Astrocyte (in vitro differentiated cells and primary cell): Measurements from ENCODE around the gene CWC22. TPM values are rescaled to one million over a fixed set of nuclear protein-coding genes. Genes with fewer than 3 reads are reported as not detected.

Experiments
- DNase-seq: peaks from one replicate; pipeline ENCODE4 v3.0.0-alpha.2; 2010; ENCODE audit warnings: low read depth
- FAIRE-seq: peaks from 2 replicates; lab custom pipeline; 2011; peaks lifted over from hg19 to GRCh38; lab: Jason Lieb, UNC
- H2AFZ ChIP-seq: 2 replicates; pipeline ENCODE4 v1.6.0; 2012; ENCODE audit warnings: low read depth, low read length, inconsistent platforms
- H3K27ac ChIP-seq: 2 replicates; pipeline ENCODE4 v1.5.1; 2011; ENCODE audit warnings: low read depth, low read length, inconsistent platforms
- H3K27me3 ChIP-seq: 2 replicates; pipeline ENCODE4 v1.6.0; 2011; ENCODE audit warnings: low read length, inconsistent platforms; ENCODE audit not compliant: insufficient read depth
- H3K36me3 ChIP-seq: 2 replicates; pipeline ENCODE4 v1.5.1; 2011; ENCODE audit warnings: low read length, inconsistent platforms; ENCODE audit not compliant: insufficient read depth
- H3K4me1 ChIP-seq: 2 replicates; pipeline ENCODE4 v1.5.1; 2011; ENCODE audit warnings: low read length, inconsistent platforms; ENCODE audit not compliant: insufficient read depth
- H3K4me2 ChIP-seq: 2 replicates; pipeline ENCODE4 v1.6.0; 2012; ENCODE audit warnings: low read length, inconsistent platforms
- H3K4me3 ChIP-seq: 2 replicates; pipeline ENCODE4 v1.5.1; 2011; ENCODE audit warnings: low read depth, mild to moderate bottlenecking, low read length, inconsistent platforms; ENCODE audit not compliant: insufficient read depth
- H3K79me2 ChIP-seq: 2 replicates; pipeline ENCODE4 v1.6.0; 2012; ENCODE audit warnings: mild to moderate bottlenecking, low read length, inconsistent platforms; ENCODE audit not compliant: insufficient read depth
- H3K9ac ChIP-seq: 2 replicates; pipeline ENCODE4 v1.6.0; 2012; ENCODE audit warnings: mild to moderate bottlenecking, low read length, inconsistent platforms
- H3K9me3 ChIP-seq: 2 replicates; pipeline ENCODE4 v1.5.1; 2012; ENCODE audit warnings: low read depth, mild to moderate bottlenecking, low read length, inconsistent platforms; ENCODE audit not compliant: insufficient read depth
- H4K20me1 ChIP-seq: 2 replicates; pipeline ENCODE4 v1.6.0; 2012; ENCODE audit warnings: low read length, inconsistent platforms; ENCODE audit not compliant: insufficient read depth
- H3K27ac Mint-ChIP-seq: one replicate; pipeline ENCODE4 v1.8.0; 2021; ENCODE audit warnings: mild to moderate bottlenecking, mixed read lengths; ENCODE audit not compliant: unreplicated experiment
- H3K27me3 Mint-ChIP-seq: one replicate; pipeline ENCODE4 v1.8.0; 2021; ENCODE audit warnings: low read depth, mixed read lengths; ENCODE audit not compliant: unreplicated experiment
- H3K36me3 Mint-ChIP-seq: one replicate; pipeline ENCODE4 v1.8.0; 2021; ENCODE audit warnings: low read depth, mixed read lengths; ENCODE audit not compliant: unreplicated experiment
- H3K4me1 Mint-ChIP-seq: one replicate; pipeline ENCODE4 v1.8.0; 2021; ENCODE audit warnings: low read depth, mixed read lengths; ENCODE audit not compliant: unreplicated experiment
- H3K4me3 Mint-ChIP-seq: one replicate; pipeline ENCODE4 v1.8.0; 2021; ENCODE audit warnings: mild to moderate bottlenecking, moderate library complexity, mixed read lengths; ENCODE audit not compliant: unreplicated experiment
- H3K9me3 Mint-ChIP-seq: one replicate; pipeline ENCODE4 v1.8.0; 2021; ENCODE audit warnings: mild to moderate bottlenecking, mixed read lengths; ENCODE audit not compliant: unreplicated experiment
- EZH2 ChIP-seq: IDR thresholded peaks from 2 replicates; pipeline ENCODE4 v1.6.1; 2012; ENCODE audit warnings: mild to moderate bottlenecking, low read length, inconsistent platforms; ENCODE audit not compliant: insufficient read depth
- total RNA-seq: library from RNA; stranded (reverse); gene quantifications from 2 replicates; pipeline ENCODE4 v1.2.1, GENCODE V29; 2021
- TF ChIP-seq, protein P1 (sequence below): IDR thresholded peaks from 2 replicates; pipeline ENCODE4 v1.5.1; 2011; ENCODE audit warnings: low read depth, mild to moderate bottlenecking, inconsistent platforms, low read length, moderate library complexity; ENCODE audit not compliant: insufficient read depth

Gene CWC22
- total RNA-seq, 1 donor from 2014 or later = 13.5 TPM

DNA sequence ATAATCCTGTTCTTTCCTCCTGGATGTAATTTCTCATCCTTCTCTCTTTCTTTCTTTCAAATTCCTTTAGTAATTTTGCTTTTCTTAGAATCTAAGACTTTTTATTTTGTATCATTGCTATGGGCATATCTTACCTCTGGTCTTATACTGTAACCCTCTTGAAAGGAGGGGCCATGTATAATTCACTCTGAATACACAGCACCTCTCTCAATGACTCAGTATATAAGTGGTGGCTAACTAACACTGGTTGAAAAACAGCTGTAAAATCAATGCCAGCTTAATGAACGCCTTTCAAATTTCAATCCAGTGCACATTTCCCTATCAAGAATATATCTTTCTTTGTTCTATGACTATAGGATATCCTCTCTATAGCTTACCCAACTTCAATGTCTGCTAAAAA lies 53.7 kb downstream of the CWC22 start:
- Histone ChIP-seq H3K9ac (no peak overlapping the region), H3K4me3 (no peak overlapping the region), H3K4me2 (no peak overlapping the region), H3K27ac (no peak overlapping the region), H3K9me3 (no peaks in the 10 kb centered on the region), H2AFZ (no peak overlapping the region), H4K20me1 (no peaks in the 10 kb centered on the region), H3K27me3 (no peaks in the 10 kb centered on the region), H3K4me1 (no peaks in the 10 kb centered on the region), H3K79me2 (no peaks in the 10 kb centered on the region), H3K36me3 (peaks cover 26% of the 10 kb centered on the region)
- no peak for TF ChIP-seq EZH2
- TF ChIP-seq, protein P1, sequence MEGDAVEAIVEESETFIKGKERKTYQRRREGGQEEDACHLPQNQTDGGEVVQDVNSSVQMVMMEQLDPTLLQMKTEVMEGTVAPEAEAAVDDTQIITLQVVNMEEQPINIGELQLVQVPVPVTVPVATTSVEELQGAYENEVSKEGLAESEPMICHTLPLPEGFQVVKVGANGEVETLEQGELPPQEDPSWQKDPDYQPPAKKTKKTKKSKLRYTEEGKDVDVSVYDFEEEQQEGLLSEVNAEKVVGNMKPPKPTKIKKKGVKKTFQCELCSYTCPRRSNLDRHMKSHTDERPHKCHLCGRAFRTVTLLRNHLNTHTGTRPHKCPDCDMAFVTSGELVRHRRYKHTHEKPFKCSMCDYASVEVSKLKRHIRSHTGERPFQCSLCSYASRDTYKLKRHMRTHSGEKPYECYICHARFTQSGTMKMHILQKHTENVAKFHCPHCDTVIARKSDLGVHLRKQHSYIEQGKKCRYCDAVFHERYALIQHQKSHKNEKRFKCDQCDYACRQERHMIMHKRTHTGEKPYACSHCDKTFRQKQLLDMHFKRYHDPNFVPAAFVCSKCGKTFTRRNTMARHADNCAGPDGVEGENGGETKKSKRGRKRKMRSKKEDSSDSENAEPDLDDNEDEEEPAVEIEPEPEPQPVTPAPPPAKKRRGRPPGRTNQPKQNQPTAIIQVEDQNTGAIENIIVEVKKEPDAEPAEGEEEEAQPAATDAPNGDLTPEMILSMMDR = no peak
- H3K36me3 Mint-ChIP-seq = no peaks in the 10 kb centered on the region
- no peaks in the 10 kb centered on the region for H3K27me3 Mint-ChIP-seq
- FAIRE-seq (no peak), DNase-seq (no peak)
- no peak overlapping the region for H3K27ac Mint-ChIP-seq
- no peaks in the 10 kb centered on the region for H3K9me3 Mint-ChIP-seq
- no peak overlapping the region for H3K4me3 Mint-ChIP-seq
- H3K4me1 Mint-ChIP-seq = no peaks in the 10 kb centered on the region

DNA sequence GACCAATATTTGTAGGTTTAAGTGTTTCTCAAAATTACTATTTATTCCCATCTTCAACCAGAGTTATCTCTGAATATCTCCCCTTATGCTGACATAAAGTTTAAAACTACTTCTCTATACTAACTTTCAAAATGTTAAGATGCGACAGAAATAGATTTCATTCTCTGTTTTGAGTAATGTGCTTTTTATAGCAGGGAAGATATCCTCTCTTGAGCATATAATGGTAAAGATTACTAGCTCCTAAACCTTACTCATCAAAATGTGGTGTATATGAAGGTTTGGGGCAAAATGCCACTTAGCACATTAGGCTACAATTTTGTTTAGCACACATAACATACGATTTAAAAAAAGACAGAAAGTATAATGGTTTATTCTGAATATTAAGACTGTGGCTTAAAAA lies 54.4 kb downstream of the CWC22 start:
- no peaks in the 10 kb centered on the region for H3K4me1 ChIP-seq
- H3K9me3 ChIP-seq = no peaks in the 10 kb centered on the region
- Mint-ChIP-seq H3K27ac (no peak overlapping the region), H3K36me3 (no peaks in the 10 kb centered on the region), H3K9me3 (no peaks in the 10 kb centered on the region), H3K4me3 (no peak overlapping the region), H3K27me3 (no peaks in the 10 kb centered on the region), H3K4me1 (no peaks in the 10 kb centered on the region)
- no peak overlapping the region for H3K9ac ChIP-seq
- no peak for FAIRE-seq
- H3K79me2 ChIP-seq = no peaks in the 10 kb centered on the region
- TF ChIP-seq, protein P1 = no peak
- no peak for TF ChIP-seq EZH2
- no peaks in the 10 kb centered on the region for H3K27me3 ChIP-seq
- H3K36me3 ChIP-seq = peaks cover 27% of the 10 kb centered on the region
- DNase-seq = no peak
- no peak overlapping the region for H3K4me3 ChIP-seq
- no peak overlapping the region for H3K27ac ChIP-seq
- no peak overlapping the region for H2AFZ ChIP-seq
- no peak overlapping the region for H3K4me2 ChIP-seq
- no peaks in the 10 kb centered on the region for H4K20me1 ChIP-seq

DNA sequence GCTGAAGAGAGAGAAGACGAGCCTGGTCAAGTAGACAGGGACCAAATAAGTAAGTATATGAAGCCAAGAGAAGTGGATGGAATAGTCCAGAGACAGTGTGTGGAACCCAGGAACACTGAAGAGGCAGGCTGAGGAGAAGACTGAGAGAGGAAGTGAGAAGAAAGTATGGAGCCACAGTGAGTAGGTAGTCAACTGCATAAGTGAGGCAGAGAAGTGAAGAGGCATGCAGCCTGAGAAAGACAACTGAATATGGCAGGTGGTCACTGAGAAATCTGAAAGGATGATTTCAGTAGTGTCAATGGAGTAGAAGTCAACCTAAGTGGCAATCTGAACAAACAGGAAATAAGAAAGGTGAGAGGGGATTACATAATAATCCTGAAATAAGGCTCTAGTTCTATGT lies 55.4 kb downstream of the CWC22 start:
- Histone ChIP-seq H3K4me1 (no peaks in the 10 kb centered on the region), H2AFZ (no peak overlapping the region), H4K20me1 (no peaks in the 10 kb centered on the region), H3K79me2 (no peaks in the 10 kb centered on the region), H3K9ac (no peak overlapping the region), H3K36me3 (peaks cover 29% of the 10 kb centered on the region), H3K27ac (no peak overlapping the region), H3K27me3 (no peaks in the 10 kb centered on the region), H3K4me2 (no peak overlapping the region), H3K9me3 (no peaks in the 10 kb centered on the region), H3K4me3 (no peak overlapping the region)
- Mint-ChIP-seq H3K4me1 (no peaks in the 10 kb centered on the region), H3K36me3 (no peaks in the 10 kb centered on the region), H3K4me3 (no peak overlapping the region), H3K27ac (no peak overlapping the region), H3K9me3 (no peaks in the 10 kb centered on the region), H3K27me3 (no peaks in the 10 kb centered on the region)
- TF ChIP-seq, protein P1 = no peak
- TF ChIP-seq EZH2 = no peak
- DNase-seq = no peak
- FAIRE-seq = no peak
